Skeletal muscle satellite cell (primary cell): ENCODE data around the gene ARFGAP2.

Experiments
- H3K27me3 ChIP-seq: 2 replicates; pipeline ENCODE4 v1.7.0; 2013; ENCODE audit warnings: low read length; ENCODE audit not compliant: control insufficient read depth, insufficient read depth
- H3K36me3 ChIP-seq: 2 replicates; pipeline ENCODE4 v1.7.0; 2013; ENCODE audit warnings: mild to moderate bottlenecking, control low read depth, low read length; ENCODE audit not compliant: insufficient read depth
- H3K4me1 ChIP-seq: 2 replicates; pipeline ENCODE4 v1.7.0; 2013; ENCODE audit warnings: low read length; ENCODE audit not compliant: control insufficient read depth, insufficient read depth
- H3K4me2 ChIP-seq: 2 replicates; pipeline ENCODE4 v1.7.0; 2013; ENCODE audit warnings: mild to moderate bottlenecking, low read length
- H3K4me3 ChIP-seq: 2 replicates; pipeline ENCODE4 v1.7.0; 2013; ENCODE audit warnings: low read length
- H3K9ac ChIP-seq: 2 replicates; pipeline ENCODE4 v1.7.0; 2013; ENCODE audit warnings: mild to moderate bottlenecking, low read depth, low read length, moderate library complexity
- H3K9me3 ChIP-seq: replicated peaks from 2 replicates; pipeline ENCODE4 v1.7.0; 2013; ENCODE audit warnings: mild to moderate bottlenecking, control low read depth, low read length

The ARFGAP2 gene

DNA sequence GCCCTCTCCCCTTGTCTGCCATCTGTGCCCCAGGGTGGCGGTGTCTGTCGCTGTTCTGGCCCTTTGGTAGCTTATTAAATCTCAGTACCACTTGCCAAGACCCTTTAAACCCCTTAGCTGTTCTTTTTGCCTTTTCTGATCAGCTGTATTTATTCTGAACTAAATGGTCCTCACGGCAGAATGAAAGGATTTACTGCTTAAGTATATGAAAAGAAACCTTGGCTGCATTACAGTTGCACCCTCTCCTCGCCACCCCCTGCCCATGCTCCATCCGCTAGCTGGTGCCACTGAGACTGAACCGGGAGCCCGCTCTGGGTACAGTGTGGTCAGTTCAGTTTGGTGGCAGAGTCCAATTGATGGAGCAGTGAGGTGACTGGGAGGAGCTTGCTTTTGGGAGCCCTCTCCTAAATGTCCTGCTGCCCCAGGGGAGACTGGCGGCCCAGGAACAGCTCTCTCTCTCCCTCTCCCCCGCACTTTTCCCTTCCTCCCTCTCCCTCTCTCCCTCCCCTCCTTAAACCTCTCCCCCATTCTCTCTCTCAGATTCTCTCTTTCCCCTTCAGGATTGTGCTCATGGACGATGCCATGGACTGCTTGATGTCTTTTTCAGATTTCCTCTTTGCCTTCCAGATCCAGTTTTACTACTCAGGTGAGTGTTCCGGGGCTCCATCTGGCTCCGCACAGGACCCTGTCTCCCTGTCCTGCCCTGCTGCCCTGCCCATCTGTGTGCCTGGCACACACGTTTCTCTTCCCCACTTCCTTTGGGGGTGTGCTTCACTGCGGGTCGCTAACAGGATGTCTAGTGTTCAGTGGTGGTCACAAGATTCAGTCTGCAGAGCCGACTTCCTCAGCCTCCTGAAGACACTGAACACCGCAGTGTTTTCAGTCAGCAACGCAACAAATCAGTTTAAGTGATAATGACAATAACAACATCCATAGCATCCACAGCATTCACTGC is 21.8 kb downstream of the ARFGAP2 start:
- H3K36me3 ChIP-seq = no peaks in the 10 kb centered on the region
- no peaks in the 10 kb centered on the region for H3K27me3 ChIP-seq
- H3K4me3 ChIP-seq = no peak overlapping the region
- no peak overlapping the region for H3K4me2 ChIP-seq
- no peaks in the 10 kb centered on the region for H3K9me3 ChIP-seq
- no peak overlapping the region for H3K9ac ChIP-seq
- H3K4me1 ChIP-seq = peaks cover 7% of the 10 kb centered on the region

DNA sequence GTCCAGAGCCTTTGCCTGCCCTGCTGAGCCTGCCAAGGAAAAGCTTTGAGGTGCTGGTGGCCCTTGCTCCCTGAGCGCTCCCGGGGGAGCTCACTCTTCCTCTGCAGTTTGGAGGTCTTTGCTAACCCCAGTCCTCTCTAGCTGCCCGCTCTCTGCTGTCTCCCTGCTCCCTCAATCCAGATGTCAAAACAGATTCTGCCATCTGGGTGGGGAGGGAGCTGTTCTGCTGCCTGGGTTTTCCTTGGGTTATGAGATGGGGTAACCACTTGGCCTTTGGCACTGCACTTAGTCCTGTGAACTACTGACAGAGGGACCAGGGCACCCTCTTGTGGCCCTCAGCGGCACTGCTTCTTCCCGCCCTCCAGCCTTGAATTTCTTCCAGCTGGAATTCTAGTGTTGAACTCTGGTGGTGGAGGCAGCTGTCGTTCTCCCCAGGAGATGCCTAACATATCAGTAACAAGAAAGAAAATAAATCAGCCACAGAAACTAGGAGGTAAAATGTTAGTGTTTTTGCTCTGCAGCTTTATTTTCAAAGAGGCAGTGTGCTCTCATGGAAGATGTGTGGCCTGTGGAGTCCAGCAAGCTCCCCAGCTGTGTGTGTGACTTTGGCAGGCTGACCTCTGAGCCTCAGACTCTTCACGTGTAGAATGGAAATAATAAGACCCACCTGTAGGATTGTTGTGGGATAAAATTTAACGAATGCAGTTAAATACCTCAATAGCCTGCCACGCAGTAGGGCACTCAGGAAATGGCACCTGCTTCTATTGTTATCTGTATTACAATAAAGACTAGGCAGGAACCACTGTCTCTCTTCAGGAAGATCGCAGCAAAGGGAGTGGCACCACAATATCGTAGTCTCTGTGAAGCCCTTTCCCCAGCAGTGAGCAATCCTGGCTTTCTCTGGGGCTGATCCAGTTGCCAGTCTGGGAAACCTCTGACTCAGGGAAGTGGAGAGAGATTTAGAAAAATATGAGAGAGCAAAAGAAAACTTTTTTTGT is 23.4 kb downstream of the ARFGAP2 start:
- no peaks in the 10 kb centered on the region for H3K27me3 ChIP-seq
- H3K36me3 ChIP-seq = no peaks in the 10 kb centered on the region
- no peak overlapping the region for H3K4me3 ChIP-seq
- no peaks in the 10 kb centered on the region for H3K9me3 ChIP-seq
- peaks cover 7% of the 10 kb centered on the region for H3K4me1 ChIP-seq
- H3K9ac ChIP-seq = no peak overlapping the region
- no peak overlapping the region for H3K4me2 ChIP-seq

DNA sequence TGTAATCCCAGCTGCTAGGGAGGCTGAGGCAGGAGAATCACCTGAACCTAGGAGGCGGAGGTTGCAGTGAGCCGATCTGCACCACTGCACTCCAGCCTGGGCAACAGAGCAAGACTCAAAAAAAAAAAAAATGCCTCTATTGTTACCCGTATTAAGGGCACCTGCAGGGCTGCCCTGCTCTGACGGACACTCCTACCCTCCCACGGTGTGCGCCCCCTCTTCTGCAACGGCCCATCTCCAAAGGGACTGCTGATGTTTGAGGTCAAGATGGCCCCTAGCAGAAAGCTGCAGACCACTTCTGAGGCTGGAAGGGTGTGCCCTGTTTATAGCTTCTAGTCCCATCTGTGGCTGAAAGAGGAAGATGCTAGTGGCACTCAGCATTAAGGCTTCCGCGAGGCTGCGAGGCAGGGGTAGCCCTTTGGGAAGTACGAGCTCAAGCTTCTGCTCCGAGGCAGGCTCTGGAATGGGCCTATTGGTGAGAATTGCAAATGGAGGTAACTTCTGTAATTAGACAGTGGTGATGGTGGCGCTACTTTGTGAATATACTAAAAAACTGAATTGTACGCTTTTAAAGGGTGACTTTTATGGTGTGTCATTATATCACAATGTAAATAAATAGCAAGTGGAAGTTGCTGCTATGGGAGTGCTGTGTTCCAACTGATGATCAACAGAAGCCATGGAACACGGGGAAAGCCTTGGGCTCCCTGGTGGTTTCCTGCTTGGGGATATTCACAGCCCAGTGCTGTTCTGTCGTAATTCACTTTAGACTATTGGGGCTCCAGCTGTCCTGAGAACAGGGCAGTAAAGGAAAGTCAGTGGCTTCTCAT is 24.3 kb downstream of the ARFGAP2 start:
- peaks cover 7% of the 10 kb centered on the region for H3K4me1 ChIP-seq
- H3K4me3 ChIP-seq = no peak overlapping the region

DNA sequence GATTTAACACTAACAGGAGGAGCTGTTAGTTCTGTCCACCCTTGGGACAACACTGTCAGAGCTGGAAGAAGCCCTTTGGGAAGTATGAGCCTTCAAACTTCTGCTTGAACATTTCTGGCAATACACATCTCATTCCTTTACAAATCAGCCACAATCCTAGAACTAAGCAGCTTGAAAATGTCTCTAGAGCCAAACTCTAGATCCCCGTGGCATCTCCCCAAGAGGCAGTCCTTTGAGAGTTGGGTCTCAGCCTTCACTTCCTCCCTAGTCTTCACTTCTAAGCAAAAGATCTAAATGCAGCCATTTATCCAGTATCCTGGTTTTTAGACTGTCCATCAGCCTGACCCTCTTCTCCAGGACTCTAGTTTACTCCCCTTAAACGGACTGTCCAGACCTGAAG is 26.9 kb downstream of the ARFGAP2 start:
- Histone ChIP-seq H3K4me3 (no peak overlapping the region), H3K4me2 (no peak overlapping the region), H3K27me3 (no peaks in the 10 kb centered on the region), H3K4me1 (peaks cover 7% of the 10 kb centered on the region), H3K9ac (no peak overlapping the region), H3K9me3 (no peaks in the 10 kb centered on the region), H3K36me3 (peaks cover 4% of the 10 kb centered on the region)

More for the DNA sequence above, 24.3 kb downstream of the ARFGAP2 start:
- no peaks in the 10 kb centered on the region for H3K27me3 ChIP-seq
- H3K9ac ChIP-seq = no peak overlapping the region
- H3K4me2 ChIP-seq = no peak overlapping the region
- no peaks in the 10 kb centered on the region for H3K9me3 ChIP-seq
- peaks cover 4% of the 10 kb centered on the region for H3K36me3 ChIP-seq

DNA sequence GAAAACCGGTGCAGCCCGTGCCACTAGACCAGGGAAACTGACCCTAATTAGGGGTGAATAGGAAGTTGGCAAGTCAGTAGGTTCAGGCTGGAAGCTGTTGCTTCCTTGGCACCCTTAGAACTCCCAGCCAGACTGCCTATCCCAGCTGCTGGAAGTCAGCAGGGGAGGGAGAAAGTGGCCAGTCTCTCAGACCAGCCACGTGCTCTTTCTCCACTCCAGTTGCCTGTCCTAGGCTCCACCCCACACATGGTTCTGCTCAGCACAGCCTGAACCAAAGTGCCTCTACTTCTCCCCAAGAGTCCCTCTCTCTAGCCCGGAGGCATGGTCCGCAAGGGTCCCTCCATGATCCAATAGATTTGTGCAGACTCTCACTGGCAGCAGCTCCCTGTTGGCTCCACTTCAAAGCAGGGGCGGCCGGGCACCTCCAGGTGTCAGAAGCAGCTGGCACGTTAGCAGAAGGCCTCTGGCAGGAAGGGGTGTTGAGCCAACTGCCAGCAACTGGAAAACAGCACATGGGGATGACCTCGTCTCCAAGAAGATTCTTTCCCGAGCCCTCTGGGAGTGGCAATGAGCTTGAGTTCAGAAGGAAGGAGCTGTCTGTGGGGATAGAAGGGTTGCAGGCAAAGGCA is 27.7 kb downstream of the ARFGAP2 start:
- Histone ChIP-seq H3K4me2 (no peak overlapping the region), H3K9me3 (no peaks in the 10 kb centered on the region), H3K36me3 (peaks cover 4% of the 10 kb centered on the region), H3K4me3 (no peak overlapping the region), H3K4me1 (peaks cover 7% of the 10 kb centered on the region), H3K27me3 (no peaks in the 10 kb centered on the region), H3K9ac (no peak overlapping the region)

DNA sequence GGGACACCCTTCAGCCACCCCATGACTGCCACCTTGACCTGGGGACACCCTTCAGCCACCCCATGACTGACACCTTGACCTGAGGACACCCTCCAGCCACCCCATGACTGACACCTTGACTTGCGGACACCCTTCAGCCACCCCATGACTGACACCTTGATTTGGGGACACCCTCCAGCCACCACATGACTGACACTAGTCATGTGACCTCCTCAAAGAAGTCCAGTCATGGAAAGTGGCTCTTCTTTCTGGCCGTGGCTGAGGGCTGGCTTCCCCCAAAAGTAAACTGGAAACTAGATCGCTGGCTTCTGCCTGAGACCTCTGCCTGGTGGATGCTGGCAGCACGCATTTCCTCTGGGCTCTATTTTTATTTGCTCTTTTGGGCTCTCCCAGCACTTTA is 28.4 kb downstream of the ARFGAP2 start:
- Histone ChIP-seq H3K4me3 (no peak overlapping the region), H3K4me1 (peaks cover 6% of the 10 kb centered on the region), H3K36me3 (peaks cover 4% of the 10 kb centered on the region), H3K4me2 (no peak overlapping the region), H3K27me3 (no peaks in the 10 kb centered on the region), H3K9ac (no peak overlapping the region), H3K9me3 (no peaks in the 10 kb centered on the region)

DNA sequence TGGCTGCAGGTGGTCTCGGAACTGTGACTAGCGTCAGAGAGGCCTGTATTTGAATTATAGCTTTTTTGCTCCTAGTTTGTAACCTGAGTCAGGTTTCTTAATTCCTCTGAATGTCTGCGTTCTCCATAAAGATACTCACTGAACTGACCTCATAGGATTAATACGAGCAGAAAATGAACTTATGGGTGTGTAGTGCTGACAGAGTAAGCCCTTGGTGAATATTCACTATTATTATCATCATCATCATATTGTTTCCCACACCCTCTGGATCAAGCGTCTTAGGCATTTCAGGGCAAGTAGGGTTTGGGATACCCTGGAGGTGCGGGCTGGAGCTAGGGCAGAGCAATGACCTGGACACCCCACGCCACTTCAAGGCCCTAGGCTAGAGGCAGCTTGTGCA is 29.0 kb downstream of the ARFGAP2 start:
- Histone ChIP-seq H3K4me3 (no peak overlapping the region), H3K36me3 (peaks cover 4% of the 10 kb centered on the region), H3K9me3 (no peaks in the 10 kb centered on the region), H3K9ac (no peak overlapping the region), H3K27me3 (no peaks in the 10 kb centered on the region), H3K4me2 (no peak overlapping the region), H3K4me1 (peaks cover 10% of the 10 kb centered on the region)

DNA sequence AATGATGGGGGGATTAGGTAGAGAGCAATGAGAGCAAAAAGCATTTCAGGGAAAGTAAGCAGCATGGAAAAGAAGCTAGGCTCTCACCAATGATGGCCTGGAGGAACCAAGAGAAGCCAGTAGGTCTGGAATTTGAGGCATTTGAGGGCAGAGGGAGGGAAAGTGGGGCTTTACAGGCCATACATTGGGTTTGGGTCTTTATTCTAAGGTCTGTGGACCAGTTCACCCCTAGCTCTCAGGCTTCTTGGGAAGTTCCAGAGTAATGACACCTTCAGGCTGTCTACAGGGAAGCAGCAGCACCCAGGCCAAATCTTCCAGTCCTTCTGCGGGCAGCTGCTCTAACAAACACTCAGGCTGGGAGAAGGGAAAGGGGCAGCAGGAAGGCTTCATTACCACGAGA is 29.4 kb downstream of the ARFGAP2 start:
- Histone ChIP-seq H3K4me3 (no peak overlapping the region), H3K4me1 (peaks cover 12% of the 10 kb centered on the region), H3K9me3 (no peaks in the 10 kb centered on the region), H3K9ac (no peak overlapping the region), H3K36me3 (peaks cover 4% of the 10 kb centered on the region), H3K4me2 (no peak overlapping the region), H3K27me3 (no peaks in the 10 kb centered on the region)

DNA sequence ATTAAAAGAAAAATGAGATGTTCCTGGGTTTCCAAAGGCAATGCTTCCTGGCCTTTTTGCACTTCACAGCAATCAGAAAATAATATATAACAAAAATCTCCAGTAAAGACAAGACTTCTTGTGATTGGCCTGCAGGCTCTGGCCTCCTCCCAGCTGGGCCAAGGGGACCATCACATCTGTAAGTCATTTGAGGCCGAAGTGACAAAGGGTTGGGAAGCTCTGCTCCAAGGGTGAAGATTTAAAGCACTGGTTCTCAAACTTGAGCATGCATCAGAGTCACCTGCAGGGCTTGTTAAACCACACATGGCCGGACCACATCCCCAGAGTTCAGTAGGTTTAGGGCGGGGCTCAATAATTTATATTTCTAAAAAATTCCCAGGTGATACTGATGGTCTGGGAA is 32.1 kb downstream of the ARFGAP2 start:
- H3K27me3 ChIP-seq = no peaks in the 10 kb centered on the region
- H3K9ac ChIP-seq = no peak overlapping the region
- H3K36me3 ChIP-seq = peaks cover 4% of the 10 kb centered on the region
- peaks cover 12% of the 10 kb centered on the region for H3K4me1 ChIP-seq
- H3K4me2 ChIP-seq = no peak overlapping the region
- no peaks in the 10 kb centered on the region for H3K9me3 ChIP-seq
- H3K4me3 ChIP-seq = no peak overlapping the region

DNA sequence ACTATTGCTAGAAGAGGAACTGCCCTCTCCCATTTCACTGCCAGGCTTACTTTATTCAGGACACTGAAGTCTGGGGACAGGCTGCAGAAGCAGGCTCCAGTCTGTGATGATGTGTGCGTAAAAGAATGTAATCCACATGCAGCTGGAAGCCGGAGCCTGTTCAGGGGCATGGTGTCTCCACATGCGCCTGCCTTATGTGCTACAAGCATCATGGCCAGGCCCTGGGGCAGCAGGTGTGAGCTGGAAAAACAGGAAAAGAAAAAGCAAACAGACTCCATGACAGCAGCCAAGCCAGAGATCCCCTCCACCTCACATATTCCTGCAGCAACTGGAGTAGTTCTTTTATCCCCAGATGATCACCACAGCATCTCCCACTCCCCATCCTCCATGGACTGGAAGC is 33.4 kb downstream of the ARFGAP2 start:
- Histone ChIP-seq H3K27me3 (no peaks in the 10 kb centered on the region), H3K4me1 (peaks cover 12% of the 10 kb centered on the region), H3K9me3 (no peaks in the 10 kb centered on the region), H3K9ac (no peak overlapping the region), H3K4me2 (no peak overlapping the region), H3K4me3 (no peak overlapping the region), H3K36me3 (peaks cover 5% of the 10 kb centered on the region)
